Mammary epithelial cell (primary cell): Measurements from ENCODE around the gene TUB.

ENCODE experiments used
- EZH2 ChIP-seq: IDR thresholded peaks from 2 replicates; pipeline ENCODE4 v1.6.1; 2012; ENCODE audit warnings: low read length, inconsistent platforms, borderline replicate concordance
- TF ChIP-seq, protein P1 (sequence below), 2 donors: IDR thresholded peaks in 1 of 2; conservative IDR thresholded peaks in 1 of 2; 2 replicates each; pipeline ENCODE4 v1.5.1; 2011 to 2012; ENCODE audit warnings: inconsistent platforms in 2 of 2, low read length in 2 of 2, mild to moderate bottlenecking in 2 of 2, control low read depth in 1 of 2, low read depth in 1 of 2; ENCODE audit not compliant: insufficient read depth in 1 of 2; ENCODE audit errors: extremely low read depth in 1 of 2

DNA sequence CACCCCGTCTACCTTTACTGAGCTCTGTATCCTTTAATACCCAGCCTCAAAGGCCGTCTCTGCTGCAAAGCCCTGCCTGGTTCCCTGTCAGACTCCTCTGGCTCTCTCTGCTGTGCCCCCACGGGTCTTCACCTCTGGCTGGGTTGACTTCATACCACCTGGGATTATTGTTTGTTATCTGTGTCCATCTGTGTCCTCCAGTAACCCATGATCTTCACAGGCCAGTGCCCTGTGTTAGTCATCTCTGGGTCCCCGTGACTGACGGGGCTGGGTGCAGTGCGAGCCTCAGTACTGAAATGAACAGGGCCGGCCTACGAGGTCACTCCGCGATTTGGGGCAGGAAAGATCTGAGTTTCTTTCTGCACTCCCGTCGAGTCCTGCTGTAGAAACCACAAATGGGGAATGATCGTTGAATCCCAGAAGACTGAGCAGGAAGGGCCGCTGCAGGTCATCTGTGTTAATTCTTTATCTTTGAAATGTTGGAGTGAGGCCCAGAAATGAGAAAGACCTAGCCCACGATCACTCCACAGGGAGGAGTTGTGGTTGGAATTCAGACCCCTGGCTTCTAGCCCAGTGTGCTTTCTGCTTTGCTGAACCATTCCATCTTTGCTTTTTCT is 12.3 kb upstream of the TUB start:
- TF ChIP-seq, protein P1, sequence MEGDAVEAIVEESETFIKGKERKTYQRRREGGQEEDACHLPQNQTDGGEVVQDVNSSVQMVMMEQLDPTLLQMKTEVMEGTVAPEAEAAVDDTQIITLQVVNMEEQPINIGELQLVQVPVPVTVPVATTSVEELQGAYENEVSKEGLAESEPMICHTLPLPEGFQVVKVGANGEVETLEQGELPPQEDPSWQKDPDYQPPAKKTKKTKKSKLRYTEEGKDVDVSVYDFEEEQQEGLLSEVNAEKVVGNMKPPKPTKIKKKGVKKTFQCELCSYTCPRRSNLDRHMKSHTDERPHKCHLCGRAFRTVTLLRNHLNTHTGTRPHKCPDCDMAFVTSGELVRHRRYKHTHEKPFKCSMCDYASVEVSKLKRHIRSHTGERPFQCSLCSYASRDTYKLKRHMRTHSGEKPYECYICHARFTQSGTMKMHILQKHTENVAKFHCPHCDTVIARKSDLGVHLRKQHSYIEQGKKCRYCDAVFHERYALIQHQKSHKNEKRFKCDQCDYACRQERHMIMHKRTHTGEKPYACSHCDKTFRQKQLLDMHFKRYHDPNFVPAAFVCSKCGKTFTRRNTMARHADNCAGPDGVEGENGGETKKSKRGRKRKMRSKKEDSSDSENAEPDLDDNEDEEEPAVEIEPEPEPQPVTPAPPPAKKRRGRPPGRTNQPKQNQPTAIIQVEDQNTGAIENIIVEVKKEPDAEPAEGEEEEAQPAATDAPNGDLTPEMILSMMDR (conservative IDR thresholded peaks at IDR 0.05 in 1 of 2, IDR thresholded peaks at IDR 0.05 in 1 of 2; ENCODE audit: extremely low read depth in 1 of 2, insufficient read depth in 1 of 2, low read depth in 1 of 2, low read length in 2 of 2) = no peak
- TF ChIP-seq EZH2 = no peak
